ENCODE data around the gene IL34.

DNA sequence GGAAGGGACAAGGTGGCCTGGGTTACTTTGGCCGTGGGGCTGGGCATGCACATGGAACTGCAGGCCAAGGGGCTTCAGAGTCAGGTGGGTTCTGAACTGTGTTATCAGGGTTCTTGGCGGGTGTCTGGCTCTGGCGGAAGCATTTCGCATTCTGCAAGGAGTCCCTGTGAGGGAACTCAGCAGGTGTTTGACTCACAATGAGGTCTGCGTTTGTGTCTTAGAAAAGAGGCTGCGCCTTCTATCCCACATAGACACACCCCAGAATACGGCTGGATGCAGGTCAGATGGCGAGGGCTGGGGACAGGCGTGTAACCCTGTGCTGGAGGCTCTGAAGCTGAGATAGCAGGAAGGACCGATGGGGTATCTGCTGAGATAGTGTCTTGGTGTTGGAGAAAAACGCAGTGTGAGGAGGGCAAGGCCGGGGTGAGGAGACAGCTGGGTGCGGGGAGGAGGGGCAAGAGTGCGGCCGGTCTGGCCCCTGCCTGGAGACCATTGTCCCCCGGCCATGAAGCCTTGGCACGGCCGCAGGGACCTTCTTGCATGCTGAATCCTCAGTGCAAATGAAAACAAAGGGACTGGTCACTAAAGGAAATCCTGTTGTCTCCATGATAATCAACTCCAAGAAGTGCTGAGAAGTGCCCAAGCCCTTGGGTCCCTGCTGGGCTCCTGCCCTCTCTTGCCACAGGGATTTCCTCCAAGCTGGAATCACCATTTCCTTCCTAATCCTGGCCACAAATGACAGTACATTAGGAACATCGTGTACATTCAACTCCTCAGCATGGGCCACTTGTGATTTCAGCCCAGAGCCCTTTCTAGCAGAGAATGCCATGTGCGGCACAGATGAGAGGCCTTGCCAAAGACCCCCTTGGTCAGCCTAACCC is 62.2 kb downstream of the IL34 start:
- TF ChIP-seq, protein P1, sequence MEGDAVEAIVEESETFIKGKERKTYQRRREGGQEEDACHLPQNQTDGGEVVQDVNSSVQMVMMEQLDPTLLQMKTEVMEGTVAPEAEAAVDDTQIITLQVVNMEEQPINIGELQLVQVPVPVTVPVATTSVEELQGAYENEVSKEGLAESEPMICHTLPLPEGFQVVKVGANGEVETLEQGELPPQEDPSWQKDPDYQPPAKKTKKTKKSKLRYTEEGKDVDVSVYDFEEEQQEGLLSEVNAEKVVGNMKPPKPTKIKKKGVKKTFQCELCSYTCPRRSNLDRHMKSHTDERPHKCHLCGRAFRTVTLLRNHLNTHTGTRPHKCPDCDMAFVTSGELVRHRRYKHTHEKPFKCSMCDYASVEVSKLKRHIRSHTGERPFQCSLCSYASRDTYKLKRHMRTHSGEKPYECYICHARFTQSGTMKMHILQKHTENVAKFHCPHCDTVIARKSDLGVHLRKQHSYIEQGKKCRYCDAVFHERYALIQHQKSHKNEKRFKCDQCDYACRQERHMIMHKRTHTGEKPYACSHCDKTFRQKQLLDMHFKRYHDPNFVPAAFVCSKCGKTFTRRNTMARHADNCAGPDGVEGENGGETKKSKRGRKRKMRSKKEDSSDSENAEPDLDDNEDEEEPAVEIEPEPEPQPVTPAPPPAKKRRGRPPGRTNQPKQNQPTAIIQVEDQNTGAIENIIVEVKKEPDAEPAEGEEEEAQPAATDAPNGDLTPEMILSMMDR (IDR thresholded peaks at IDR 0.05), result no peak
- TF ChIP-seq POLR2A (IDR thresholded peaks at IDR 0.05), result no peak
